KG1 (cell line): Measurements from ENCODE around the gene ADORA3.
"Not testable (repeated sequence)": the region's sequence is repeated elsewhere in the genome, so short reads cannot be mapped to it uniquely, and the experiment has no call there.

ENCODE experiments used
- DNase-seq: peaks from one replicate; lab custom pipeline; 2025; lab: John Stamatoyannopoulos, UW

ADORA3 gene

DNA sequence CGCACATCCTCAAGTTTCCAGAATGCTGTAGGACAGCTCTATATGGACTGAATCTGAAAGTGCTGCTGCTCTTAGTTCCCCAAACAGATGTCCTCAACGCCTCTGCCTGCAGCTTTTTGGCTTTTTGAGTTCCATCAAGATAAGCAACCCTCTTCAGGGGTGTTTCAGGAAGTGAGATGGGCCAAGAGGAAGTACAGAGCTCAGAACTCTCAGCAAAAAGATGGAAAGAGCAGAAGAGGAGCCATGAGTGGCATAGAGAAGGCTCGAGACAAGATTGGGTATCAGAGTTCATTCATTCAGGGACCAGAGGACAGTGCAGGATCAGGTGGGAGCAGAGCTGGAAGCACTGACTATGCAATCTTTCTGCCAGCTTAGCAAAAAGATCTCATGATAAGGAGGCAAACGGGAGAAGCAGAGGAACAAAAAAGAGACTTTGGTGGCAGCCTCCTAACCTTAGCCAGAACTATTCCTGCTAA, at the start of gene ADORA3, which contains the start of gene TMIGD3:
Gene ADORA3, minus strand, starts transcription at position 49 of the 476 bp plus-strand sequence. CDS start 279 bp downstream, outside the sequence.
Gene TMIGD3, minus strand, starts transcription at position 49 of the 476 bp plus-strand sequence. CDS start 279 bp downstream, outside the sequence.
- peak; percentile 39 for DNase-seq

DNA sequence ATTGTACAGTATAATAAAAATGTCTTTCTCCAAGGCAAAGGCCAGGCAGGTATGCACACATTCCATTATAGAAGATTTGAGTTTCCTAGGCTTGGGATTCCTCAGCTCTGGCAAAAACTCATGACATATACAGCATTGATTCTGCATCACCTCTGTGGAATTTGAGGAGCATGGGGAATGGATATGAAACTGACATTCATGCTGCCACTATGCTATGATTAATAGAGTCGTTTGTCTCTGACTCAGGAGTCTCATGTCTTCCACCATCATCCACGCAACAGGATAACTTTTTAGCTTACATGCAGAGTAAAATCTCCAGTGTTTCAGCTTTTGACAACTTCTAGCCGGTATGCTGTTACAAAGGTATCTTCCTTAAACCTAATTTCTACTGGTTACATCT, 49.8 kb upstream of the ADORA3 start:
- no peak for DNase-seq

DNA sequence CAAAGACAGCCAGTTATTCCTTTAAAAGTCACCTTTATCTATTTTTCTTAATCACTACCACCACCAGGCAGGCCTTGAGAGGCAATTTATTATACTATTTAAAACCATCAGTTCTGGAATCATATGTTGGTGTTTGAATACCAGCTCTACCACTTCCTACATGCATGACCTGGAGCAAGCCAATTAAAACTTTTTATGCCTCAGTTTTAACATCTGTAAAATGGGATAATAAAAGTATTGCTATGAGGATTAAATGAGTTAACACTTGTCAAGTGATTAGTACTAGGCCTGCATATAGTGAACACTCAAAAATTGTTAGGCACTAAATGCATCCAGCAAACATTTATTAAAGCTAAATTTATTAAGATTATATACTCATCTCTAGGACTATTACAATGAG, 49.2 kb upstream of the ADORA3 start:
- DNase-seq = no peak

DNA sequence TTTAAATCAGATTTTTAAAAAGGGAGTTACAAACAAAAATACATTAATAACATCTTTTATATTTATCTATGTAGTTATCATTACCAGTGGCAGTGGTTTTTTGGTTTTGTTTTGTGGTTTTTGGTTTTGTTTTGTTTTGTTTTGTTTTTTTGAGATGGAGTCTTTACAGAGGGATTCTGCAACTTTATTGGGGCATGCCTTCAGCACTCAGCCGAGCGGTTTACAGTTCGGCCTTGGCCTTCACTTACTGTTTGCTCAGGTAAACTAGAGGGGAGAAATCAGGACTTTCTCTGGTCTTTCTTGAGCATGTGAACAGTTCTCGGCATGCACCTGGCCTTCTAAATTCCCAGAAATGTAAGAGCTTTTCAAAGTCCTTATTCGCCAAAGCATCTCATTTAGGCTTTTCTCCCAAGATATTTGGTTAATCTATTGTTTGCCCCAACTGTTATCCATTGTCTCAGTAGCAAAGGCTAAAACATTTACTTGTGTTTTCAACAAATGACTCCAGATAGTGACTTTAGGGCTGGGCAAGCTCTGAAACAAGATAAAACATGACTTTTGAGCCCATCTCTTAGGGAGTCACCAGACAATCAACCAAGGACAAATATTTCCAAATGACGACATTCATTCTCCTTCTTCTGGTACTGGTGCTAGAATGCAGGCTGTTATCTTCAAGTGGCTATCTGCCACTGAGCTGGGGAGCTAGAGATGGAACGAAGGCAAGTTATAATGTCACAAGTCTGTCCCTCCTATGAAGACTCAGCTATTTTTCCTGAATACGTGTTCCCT, 48.4 kb upstream of the ADORA3 start:
- no peak for DNase-seq

DNA sequence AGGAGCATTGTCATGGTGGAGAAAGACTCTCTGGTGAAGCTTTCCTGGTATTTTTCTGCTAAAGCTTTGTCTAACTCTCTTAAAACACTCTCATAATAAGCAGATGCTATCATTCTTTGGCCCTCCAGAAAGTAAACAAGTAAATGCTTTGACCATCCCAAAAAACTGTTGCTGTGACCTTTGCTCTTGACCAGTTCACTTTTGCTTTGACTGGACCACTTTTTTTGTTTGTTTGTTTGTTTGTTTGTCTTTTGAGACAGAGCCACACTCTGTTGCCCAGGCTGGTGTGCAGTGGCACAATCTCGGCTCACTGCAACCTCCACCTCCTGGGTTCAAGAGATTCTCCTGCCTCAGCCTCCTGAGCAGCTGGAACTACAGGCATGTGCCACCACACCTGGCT, 44.4 kb upstream of the ADORA3 start:
- not testable (repeated sequence) for DNase-seq

DNA sequence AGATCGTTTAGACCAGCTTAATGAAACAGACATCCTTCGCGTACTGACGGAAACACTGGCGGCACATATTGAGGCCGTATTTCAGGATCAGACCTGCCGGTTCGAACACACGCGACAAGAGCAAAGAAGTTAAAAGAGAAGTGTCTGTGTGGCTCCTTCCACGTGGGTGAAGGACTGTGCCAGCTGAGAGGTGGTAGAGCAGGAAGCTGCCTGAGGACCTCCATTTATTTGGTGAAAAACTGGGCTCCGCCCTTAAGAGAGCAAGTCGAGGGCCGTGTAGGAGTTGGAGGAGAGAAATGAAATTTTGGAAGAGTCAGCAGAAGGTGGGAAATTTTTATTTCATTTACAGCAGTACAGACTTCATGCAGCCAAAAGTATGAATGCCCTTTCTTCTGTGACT, 38.8 kb upstream of the ADORA3 start:
- DNase-seq = no peak

DNA sequence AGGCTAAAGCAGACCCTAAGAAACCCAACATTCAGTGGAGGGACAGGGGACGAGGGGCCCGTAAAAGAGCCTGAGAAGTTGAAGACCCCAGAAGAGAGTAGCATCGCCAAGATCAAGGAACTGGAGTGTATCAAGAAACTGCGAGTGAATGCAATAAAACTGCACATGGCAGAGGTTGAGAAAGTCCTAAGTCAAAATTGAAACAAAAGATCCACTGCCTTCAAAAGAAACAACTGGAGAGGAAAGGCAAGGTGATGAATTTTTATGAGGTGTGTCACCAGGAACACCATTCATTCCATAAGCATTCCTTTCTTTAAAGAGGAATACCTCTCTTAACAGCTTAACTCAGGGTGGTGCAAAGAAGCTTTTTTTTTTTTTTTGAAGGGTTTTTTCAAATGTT, 38.3 kb upstream of the ADORA3 start:
- DNase-seq = no peak

DNA sequence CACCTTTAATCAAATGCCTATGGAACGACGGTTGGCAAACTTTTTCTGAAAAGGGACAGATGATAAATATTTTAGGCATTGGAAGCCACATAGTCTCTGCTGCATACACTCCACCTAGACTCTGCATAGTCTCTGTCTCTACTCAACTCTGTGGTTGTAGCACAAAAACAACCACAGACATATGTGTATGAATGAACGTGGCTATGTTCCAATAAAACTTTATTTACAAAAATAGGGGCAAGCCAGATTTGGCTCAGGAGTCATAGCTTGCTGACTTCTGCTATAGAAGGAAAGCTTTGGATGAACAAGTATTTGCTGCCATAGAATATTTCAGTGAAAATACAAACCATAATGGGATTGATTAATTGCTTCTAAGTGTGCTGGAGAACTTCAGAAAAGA, 37.5 kb upstream of the ADORA3 start:
- no peak for DNase-seq

DNA sequence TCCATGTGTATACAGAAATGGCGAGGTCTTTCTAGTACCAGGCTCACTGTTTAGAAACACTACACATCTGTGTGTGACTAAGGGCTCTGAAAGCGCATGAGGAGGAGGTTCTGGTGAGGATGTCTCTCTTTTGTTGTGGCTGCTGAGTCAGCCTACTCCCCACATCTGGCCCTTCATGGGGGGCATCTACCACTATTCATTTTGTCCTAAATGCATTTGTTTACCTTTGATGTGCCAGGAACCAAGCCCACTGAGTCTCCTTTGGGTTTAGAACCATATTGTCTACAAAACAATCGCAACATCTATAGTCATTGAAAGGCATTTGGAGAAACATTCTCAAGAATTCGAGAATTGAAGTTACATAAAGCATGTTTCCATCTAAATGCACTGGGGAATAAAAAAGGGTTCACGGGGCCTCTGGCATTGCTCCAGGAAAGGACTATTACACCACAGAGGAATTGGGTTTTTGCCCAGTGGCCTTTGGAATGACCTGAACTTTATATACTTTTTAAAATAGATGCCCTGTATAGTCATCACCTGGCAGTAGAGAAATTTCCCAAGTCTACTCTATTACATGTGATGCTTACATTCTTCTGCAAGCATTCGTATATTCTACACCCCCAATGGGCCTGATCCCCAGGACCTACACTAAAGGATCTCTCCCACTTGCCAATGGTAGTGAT, 35.1 kb upstream of the ADORA3 start:
- DNase-seq = no peak

DNA sequence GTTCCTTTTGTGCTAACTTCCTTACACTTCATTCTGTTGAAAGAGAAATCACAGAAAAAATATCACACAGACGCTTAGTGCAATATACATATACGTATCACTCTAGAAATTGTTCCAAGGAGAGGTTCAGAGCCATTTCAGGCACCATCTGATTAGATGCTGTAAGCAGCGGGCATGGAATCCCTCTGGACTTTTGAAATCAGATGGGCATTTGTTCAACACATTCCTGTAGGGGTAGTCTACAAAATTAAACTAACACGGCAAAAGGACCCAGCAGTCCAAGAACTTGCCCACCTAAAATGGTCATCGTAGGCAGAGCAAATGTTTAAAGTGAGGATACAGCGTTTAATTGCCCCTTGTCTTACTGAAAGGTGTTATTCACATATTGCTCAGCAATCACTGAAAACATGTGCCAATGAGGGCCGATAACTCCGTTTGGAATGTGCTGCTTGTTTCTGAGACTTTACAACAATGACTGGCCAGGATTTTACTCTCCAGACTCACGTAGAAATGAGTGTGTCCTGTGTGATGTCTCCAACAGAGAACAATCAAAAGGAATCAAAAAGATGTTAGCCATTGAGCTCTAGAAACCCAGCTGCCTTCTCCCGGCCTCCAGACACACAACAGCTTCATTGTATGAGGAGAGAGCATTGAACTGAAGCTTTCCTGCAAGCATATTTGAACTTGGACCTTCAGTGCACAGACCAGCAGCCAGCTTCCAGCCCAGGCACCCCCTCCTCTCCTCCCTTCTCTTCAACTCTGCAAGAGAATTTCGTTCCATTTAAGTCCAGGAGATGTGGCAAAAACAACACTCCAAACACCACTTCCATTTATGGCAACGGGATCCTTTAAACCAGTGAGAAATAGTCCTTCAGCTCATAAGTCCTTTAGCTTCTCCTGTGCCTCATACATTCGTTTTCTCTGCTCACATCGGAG, 32.1 kb upstream of the ADORA3 start:
- no peak for DNase-seq

DNA sequence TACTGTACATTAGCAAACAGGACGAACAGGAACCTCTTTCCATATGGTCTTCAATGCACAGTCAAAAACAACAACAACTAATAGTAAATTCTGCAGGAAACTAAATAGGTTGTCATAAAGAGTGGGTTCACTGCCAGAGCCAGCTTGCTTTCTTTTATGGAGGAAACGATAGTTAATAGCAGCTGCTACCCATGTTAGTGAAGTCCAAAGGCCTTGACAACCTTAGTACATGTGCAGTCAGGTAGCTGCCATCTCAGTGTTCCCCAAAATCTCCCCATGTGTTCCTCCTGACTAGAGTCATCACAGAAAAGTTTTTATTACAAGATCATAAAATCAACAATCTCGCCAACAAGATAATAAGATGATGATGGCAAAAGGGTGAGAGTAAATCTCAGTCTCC, 16.6 kb upstream of the ADORA3 start:
- DNase-seq = no peak

DNA sequence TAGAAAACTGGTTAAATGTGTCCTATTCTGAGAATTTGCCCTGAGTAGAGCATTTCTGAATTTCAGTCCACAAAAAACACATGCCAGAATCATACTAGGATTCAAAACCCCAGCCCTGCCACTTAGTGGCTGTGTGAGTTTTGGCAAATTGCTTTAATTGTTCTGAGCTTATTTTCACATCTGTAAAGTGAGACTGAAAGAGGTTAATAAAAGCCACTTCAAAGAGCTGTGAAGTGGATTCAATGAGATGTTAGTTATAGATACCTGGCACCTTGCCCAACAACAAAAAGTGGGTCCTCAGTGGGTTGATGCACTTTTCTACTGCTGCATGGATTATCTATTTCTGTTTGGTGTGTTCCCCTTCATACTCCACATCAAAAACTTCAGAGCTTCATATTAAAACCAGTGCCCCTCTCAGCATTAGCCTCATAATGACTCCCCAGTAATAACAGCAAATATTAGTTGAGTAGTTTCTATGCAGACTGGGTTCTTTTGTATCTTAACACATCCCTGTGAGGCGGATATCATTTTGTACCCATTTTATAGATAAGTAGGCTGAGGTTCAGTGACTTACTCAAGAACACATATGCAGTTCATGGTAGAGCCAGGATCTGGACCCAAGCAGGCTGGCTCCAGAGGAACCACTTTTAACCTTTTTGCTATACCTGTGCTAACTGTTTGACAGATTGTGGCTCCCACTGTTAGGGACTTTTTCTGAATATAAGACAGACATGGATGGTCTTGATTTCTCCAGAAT, 14.2 kb upstream of the ADORA3 start:
- no peak for DNase-seq

DNA sequence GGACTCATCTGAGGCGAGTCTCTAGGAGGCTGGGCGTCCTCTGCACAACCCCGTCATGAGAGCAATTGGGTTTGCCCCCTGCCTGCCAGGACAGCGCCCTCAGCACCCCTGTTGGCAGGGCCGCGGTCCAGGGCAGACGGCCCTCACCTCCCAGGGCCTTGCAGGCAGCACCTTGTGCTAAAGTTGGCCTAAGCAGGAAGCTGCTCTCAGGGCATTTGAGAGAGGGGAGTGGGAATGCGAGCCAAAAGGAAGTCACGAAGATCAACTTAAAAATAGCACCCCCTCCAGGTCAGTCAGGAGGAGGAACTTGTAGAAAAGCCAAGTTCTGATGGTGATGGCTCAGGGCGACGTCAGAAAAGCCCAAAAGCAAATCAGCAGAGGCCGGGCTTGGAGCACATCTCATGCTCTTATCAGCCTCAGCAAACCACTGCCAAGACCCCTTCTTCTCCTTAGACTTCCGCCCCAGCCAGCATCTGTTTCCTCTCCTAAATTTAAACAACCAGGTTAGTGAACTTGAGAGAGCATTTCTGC, 12.6 kb upstream of the ADORA3 start:
- peak; percentile 67 for DNase-seq

DNA sequence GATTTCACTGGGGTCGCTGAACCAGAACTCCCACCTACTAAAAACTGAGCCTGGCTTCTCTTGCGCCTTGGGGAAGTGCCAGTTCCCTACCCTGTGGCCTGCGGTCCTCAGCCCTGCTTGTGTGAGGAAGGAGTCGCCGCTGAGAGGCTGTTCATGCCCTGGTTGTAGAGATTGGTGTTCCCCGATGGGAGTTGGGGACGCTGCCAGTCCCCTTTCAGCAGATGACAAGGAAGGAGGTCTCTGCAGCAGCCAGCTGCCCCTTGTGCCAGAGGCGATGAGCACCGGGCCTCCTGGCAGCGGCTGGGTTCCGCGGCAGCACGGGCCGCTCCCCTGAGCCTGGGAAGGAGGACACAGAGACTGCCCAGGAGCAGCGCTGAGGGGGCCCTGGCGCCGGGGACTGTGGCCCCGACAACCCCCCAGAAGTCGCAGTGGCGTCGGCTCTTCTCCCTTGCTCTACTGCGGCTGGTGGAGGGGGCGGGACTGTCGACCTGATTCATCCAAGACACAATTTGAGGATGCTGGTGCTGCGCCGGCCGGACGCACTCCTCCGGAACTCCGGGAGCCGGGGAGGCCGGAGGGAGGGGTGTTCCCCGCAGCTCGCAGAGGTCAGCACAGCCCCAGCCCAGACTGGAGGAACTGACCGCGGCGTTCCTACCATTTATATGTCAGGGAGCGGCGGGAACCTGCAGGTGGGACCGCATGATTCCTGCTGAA, 12.0 kb upstream of the ADORA3 start:
- DNase-seq = peak; percentile 71

DNA sequence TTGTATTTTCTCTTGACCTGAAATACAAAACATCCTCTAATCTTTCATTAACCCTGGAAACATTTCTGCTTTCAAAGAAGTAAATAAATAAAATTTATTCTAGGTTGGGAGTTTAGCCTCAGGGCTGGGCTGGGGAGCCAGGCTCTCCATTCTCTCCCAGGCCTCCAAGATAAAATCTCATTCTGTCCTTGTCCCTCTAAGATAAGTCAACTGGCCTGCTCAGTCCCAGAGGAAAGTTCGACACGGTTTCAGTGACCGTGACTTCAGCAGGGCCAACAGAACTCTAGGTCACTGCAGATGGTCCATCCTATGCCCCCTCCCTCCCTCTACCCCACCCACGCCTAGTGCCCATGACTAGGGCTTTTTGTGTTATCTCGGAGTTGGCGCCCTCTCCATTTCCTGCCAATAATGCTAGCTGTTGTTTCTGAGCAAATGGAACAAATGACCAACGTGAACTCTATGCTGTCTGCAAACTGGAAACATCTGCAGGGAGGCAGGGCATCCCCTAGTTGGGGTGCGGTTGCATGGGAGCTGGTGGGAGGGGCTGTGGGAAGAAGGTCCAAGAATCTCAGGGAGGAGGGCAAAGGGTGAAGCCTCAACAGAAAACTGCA, 10.1 kb upstream of the ADORA3 start:
- no peak for DNase-seq

DNA sequence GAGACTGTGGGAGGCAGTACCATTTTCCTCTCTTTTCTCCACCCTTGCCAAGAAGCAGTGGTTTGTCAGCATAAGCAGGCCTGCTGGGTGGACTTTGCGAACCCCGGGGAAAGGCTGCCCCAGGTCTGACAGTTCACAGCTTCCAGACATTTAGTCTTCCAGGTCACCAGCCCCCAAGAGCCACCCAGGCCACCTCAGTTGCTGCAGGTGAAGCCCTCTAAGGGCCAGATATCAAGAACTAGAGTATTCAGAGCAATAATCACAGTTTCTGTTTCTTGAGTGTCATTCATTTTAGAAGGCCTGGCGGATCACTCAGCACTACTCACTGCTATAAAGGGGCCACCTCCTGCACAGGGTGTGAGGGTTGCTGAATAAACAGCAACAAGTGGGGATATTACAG, 9.5 kb upstream of the ADORA3 start:
- DNase-seq = no peak

DNA sequence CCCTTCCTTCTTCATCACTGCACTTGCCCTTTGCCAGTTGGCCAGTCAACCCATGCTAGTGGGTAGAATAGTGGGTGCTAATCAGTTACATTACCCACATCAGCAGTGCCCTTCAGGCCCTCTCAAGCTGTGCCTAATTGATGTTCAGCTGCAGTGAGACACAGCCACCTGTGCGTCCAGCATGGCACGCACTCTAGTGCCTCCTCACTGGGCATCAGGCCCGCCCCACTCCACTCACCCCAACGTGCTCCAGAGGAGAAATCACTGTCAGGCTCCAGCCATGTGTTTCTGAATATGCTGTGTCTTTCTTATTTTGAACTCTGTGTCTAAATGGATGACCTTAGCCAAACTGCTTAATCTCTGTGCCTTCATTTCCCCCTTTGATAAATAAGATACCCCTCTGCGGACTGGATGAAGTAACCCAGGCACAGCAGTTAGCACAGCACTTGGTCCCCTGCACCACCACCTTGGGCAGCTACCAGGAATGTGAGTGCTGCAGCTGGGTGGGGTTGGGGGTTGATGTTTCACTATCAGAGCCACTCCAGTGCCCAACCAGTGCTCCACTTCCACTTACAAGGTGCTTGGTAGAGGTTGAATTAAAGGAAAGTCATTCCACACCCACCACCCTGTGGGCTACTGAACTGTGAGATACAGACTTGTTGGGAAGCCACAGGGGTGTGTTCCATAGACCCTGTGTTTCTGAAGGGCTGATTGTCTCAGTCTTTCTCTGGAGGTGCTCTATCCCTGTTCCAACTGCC, 8.9 kb upstream of the ADORA3 start:
- no peak for DNase-seq

DNA sequence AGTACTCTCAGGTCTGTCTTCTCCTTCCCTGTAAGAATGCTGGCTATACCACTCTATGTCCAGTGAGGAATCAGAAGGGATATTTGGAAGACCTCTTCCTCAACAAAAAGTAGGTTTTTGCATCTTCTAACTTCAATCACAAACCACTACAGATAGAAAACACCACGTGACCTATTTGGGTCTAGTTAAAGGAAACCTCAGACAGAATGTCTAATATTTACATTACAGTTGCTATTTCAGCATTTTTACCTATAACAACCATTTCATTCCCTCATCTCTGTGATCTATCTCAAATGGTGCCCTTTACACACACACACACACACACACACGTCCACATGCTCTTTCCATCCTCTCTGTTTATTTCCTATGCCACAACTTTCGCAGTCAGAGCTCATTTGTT, 7.9 kb upstream of the ADORA3 start:
- DNase-seq = no peak

DNA sequence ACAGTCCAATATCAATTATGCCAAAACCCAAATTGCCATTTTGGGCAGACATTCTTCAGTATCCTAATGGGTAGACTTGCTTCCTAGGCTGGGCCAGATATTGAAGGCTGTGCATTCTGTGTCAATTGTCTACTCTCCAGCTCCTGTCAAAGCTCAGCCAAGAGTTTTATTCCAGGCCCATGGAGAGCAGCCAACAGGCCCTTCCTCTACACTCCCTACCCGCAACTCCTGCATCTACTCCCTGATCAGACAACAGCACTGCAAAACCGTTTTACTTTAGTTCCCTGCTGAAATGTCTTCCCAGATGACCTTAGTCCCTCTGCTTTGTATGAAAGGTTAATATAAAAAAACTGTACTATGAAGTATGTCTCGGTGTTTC, 6.6 kb upstream of the ADORA3 start:
- DNase-seq = no peak
